ENCODE measurements around the gene OR2M4.

DNA sequence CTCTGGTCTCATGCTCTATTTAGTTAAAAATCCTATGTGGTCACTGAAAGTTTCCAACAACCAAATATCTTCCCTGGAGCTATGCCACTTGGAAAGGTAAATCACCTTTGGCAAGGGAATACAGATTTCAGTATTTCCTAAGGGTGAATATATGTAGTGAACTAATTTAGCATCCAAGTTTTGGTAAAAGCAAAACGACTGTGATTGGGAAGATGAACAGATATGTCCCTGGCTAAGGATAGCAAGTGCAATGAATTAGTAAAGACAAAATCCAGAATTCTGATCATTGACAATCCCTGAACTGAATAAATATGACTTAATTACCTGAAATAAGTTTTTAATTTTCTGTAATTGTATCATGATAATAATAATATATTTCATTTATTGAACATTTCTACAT is 46.7 kb downstream of the OR2M4 start, which contains the start of gene OR2T33:
- TF ChIP-seq, protein P1, sequence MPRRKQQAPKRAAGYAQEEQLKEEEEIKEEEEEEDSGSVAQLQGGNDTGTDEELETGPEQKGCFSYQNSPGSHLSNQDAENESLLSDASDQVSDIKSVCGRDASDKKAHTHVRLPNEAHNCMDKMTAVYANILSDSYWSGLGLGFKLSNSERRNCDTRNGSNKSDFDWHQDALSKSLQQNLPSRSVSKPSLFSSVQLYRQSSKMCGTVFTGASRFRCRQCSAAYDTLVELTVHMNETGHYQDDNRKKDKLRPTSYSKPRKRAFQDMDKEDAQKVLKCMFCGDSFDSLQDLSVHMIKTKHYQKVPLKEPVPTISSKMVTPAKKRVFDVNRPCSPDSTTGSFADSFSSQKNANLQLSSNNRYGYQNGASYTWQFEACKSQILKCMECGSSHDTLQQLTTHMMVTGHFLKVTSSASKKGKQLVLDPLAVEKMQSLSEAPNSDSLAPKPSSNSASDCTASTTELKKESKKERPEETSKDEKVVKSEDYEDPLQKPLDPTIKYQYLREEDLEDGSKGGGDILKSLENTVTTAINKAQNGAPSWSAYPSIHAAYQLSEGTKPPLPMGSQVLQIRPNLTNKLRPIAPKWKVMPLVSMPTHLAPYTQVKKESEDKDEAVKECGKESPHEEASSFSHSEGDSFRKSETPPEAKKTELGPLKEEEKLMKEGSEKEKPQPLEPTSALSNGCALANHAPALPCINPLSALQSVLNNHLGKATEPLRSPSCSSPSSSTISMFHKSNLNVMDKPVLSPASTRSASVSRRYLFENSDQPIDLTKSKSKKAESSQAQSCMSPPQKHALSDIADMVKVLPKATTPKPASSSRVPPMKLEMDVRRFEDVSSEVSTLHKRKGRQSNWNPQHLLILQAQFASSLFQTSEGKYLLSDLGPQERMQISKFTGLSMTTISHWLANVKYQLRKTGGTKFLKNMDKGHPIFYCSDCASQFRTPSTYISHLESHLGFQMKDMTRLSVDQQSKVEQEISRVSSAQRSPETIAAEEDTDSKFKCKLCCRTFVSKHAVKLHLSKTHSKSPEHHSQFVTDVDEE (CRISPR knock-in tag; IDR thresholded peaks at IDR 0.05) = no peak
- TF ChIP-seq PPARA (CRISPR knock-in tag; IDR thresholded peaks at IDR 0.05; ENCODE audit: borderline replicate concordance) (no peak), OSR1 (CRISPR knock-in tag; IDR thresholded peaks at IDR 0.05) (no peak), TCF4 (CRISPR knock-in tag; IDR thresholded peaks at IDR 0.05; ENCODE audit: borderline replicate concordance) (no peak), ZC3H10 (CRISPR knock-in tag; IDR thresholded peaks at IDR 0.05) (no peak)
- TF ChIP-seq, protein P2, sequence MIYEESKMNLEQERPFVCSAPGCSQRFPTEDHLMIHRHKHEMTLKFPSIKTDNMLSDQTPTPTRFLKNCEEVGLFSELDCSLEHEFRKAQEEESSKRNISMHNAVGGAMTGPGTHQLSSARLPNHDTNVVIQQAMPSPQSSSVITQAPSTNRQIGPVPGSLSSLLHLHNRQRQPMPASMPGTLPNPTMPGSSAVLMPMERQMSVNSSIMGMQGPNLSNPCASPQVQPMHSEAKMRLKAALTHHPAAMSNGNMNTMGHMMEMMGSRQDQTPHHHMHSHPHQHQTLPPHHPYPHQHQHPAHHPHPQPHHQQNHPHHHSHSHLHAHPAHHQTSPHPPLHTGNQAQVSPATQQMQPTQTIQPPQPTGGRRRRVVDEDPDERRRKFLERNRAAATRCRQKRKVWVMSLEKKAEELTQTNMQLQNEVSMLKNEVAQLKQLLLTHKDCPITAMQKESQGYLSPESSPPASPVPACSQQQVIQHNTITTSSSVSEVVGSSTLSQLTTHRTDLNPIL (CRISPR knock-in tag; IDR thresholded peaks at IDR 0.05; ENCODE audit: low read depth) = no peak
- TF ChIP-seq, protein P3, sequence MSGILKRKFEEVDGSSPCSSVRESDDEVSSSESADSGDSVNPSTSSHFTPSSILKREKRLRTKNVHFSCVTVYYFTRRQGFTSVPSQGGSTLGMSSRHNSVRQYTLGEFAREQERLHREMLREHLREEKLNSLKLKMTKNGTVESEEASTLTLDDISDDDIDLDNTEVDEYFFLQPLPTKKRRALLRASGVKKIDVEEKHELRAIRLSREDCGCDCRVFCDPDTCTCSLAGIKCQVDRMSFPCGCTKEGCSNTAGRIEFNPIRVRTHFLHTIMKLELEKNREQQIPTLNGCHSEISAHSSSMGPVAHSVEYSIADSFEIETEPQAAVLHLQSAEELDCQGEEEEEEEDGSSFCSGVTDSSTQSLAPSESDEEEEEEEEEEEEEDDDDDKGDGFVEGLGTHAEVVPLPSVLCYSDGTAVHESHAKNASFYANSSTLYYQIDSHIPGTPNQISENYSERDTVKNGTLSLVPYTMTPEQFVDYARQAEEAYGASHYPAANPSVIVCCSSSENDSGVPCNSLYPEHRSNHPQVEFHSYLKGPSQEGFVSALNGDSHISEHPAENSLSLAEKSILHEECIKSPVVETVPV (CRISPR knock-in tag; IDR thresholded peaks at IDR 0.05) = no peak
